ENCODE data around the gene CD14. TPM values are rescaled to one million over a fixed set of nuclear protein-coding genes. Genes with fewer than 3 reads are reported as not detected.
"Not testable (repeated sequence)": the region's sequence is repeated elsewhere in the genome, so short reads cannot be mapped to it uniquely, and the experiment has no call there.

Gene CD14
- total RNA-seq, 1 experiment from 2014 or later = 0.42 TPM

GRCh38 chr5:140603734-140604133 lies 29.2 kb downstream of the CD14 start:
- TF ChIP-seq ZNF274 (IDR thresholded peaks at IDR 0.05; ENCODE audit: low read depth, low read length) = no peak
- no peak for TF ChIP-seq ZBTB33 (IDR thresholded peaks at IDR 0.05; ENCODE audit: extremely low read depth, insufficient replicate concordance, low read length)
- no peak for TF ChIP-seq MAX (IDR thresholded peaks at IDR 0.05)
- no peak for TF ChIP-seq FOSL1 (IDR thresholded peaks at IDR 0.05; ENCODE audit: low read depth)
- TF ChIP-seq SRF (IDR thresholded peaks at IDR 0.05; ENCODE audit: low read depth) = no peak
- no peak for TF ChIP-seq ZFX (IDR thresholded peaks at IDR 0.05)
- no peak for TF ChIP-seq EZH2phosphoT487 (IDR thresholded peaks at IDR 0.05; ENCODE audit: borderline replicate concordance)
- no peak for TF ChIP-seq EGR1 (IDR thresholded peaks at IDR 0.05; ENCODE audit: low read depth)
- TF ChIP-seq SP1 (IDR thresholded peaks at IDR 0.05; ENCODE audit: low read depth) = no peak
- no peak for TF ChIP-seq EZH2 (IDR thresholded peaks at IDR 0.05)
- TF ChIP-seq CEBPB (IDR thresholded peaks at IDR 0.05; ENCODE audit: low read depth) = no peak
- no peak for TF ChIP-seq SIN3A (IDR thresholded peaks at IDR 0.05; ENCODE audit: low read depth)
- no peak for TF ChIP-seq YY1 (IDR thresholded peaks at IDR 0.05; ENCODE audit: extremely low read depth, insufficient replicate concordance, low read depth, low read length)
- TF ChIP-seq REST (IDR thresholded peaks at IDR 0.05; ENCODE audit: low read depth) = no peak
- no peaks in the 10 kb centered on the region for H3K9me2 ChIP-seq (ENCODE audit: insufficient read depth)
- BruUV-seq (replicated peaks) = no TSS peak
- no peaks in the 10 kb centered on the region for H3K79me2 ChIP-seq (ENCODE audit: insufficient read depth, low read length)
- no peaks in the 10 kb centered on the region for H3K27me3 ChIP-seq (ENCODE audit: insufficient read depth, low read length)
- no peaks in the 10 kb centered on the region for H3K4me1 ChIP-seq (ENCODE audit: control insufficient read depth in 1 of 2, insufficient read depth in 2 of 2, low read length in 2 of 2)
- H2AFZ ChIP-seq (ENCODE audit: low read depth, low read length, poor library complexity, severe bottlenecking) = no peak overlapping the region
- no peak overlapping the region for H3K9ac ChIP-seq (ENCODE audit: low read length)
- intact Hi-C loops (cut with micrococcal nuclease) = no loop called here
- DNase-seq (ENCODE audit: low read depth, low spot score) = no peak
- H3K9me3 ChIP-seq (ENCODE audit: control insufficient read depth in 1 of 2, insufficient read depth in 1 of 2, low read depth in 1 of 2, low read length in 2 of 2) = no peaks in the 10 kb centered on the region
- H4K20me1 ChIP-seq (ENCODE audit: insufficient read depth) = no peaks in the 10 kb centered on the region
- no peaks in the 10 kb centered on the region for H3K36me3 ChIP-seq (ENCODE audit: control insufficient read depth in 1 of 2, insufficient read depth in 2 of 2, low read length in 2 of 2)
- CTCF ChIA-PET = no interaction called here
- no peak overlapping the region for H3K4me2 ChIP-seq (ENCODE audit: low read length)
- RAD21 ChIA-PET (ENCODE audit: low non-redundant PET in 1 of 2, low total read pairs in 2 of 2, uncharacterized antibody in 2 of 2, unreplicated experiment in 2 of 2) = no interaction called here
- POLR2A ChIA-PET = no interaction called here
- ATAC-seq = no peak
- H3K4me3 ChIP-seq (replicated peaks in 1 of 2; ENCODE audit: low read depth in 1 of 2, low read length in 2 of 2) = no peak overlapping the region
- no peak overlapping the region for H3K27ac ChIP-seq (ENCODE audit: low read depth, low read length)

GRCh38 chr5:140603446-140603698 lies 29.6 kb downstream of the CD14 start:
- H3K4me3 ChIP-seq (replicated peaks in 1 of 2; ENCODE audit: low read depth in 1 of 2, low read length in 2 of 2); RAD21 ChIA-PET (ENCODE audit: low non-redundant PET in 1 of 2, low total read pairs in 2 of 2, uncharacterized antibody in 2 of 2, unreplicated experiment in 2 of 2); H3K36me3 ChIP-seq (ENCODE audit: control insufficient read depth in 1 of 2, insufficient read depth in 2 of 2, low read length in 2 of 2); intact Hi-C loops (cut with micrococcal nuclease); H3K27ac ChIP-seq (ENCODE audit: low read depth, low read length); H3K9me2 ChIP-seq (ENCODE audit: insufficient read depth); POLR2A ChIA-PET; H3K9me3 ChIP-seq (ENCODE audit: control insufficient read depth in 1 of 2, insufficient read depth in 1 of 2, low read depth in 1 of 2, low read length in 2 of 2); H4K20me1 ChIP-seq (ENCODE audit: insufficient read depth); H3K9ac ChIP-seq (ENCODE audit: low read length); H2AFZ ChIP-seq (ENCODE audit: low read depth, low read length, poor library complexity, severe bottlenecking); ATAC-seq; H3K4me2 ChIP-seq (ENCODE audit: low read length); H3K27me3 ChIP-seq (ENCODE audit: insufficient read depth, low read length); H3K79me2 ChIP-seq (ENCODE audit: insufficient read depth, low read length); BruUV-seq (replicated peaks); CTCF ChIA-PET; H3K4me1 ChIP-seq (ENCODE audit: control insufficient read depth in 1 of 2, insufficient read depth in 2 of 2, low read length in 2 of 2); DNase-seq (ENCODE audit: low read depth, low spot score): not testable (repeated sequence)
